NCI-H510A (cell line): ENCODE data around the gene CSF1R.

Experiments used
- DNase-seq: peaks from one replicate; lab custom pipeline; 2025; lab: John Stamatoyannopoulos, UW

CSF1R gene

DNA sequence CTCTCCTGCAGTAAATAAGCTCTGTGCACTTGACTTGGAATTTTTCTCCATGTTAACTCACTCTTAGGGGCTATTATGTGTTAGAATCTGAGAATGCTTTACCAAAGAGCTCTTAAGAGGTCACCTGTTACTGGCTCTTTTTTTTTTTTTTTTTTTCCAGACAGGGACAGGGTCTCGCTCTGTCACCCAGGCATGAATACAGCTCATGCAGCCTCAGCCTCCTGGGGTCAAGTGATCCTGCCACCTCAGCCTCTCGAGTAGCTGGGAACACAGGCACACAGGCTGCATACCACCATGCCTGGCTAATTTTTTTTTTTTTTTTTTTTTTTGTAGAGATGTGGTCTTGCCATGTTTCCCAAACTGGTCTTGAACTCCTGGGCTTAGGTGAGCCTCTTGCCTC is 63.7 kb downstream of the CSF1R start:
- DNase-seq, result no peak

- DNase-seq, result no peak
Measured at GRCh38 chr5:150022158-150022531, 64.2 kb downstream of the CSF1R start.

DNA sequence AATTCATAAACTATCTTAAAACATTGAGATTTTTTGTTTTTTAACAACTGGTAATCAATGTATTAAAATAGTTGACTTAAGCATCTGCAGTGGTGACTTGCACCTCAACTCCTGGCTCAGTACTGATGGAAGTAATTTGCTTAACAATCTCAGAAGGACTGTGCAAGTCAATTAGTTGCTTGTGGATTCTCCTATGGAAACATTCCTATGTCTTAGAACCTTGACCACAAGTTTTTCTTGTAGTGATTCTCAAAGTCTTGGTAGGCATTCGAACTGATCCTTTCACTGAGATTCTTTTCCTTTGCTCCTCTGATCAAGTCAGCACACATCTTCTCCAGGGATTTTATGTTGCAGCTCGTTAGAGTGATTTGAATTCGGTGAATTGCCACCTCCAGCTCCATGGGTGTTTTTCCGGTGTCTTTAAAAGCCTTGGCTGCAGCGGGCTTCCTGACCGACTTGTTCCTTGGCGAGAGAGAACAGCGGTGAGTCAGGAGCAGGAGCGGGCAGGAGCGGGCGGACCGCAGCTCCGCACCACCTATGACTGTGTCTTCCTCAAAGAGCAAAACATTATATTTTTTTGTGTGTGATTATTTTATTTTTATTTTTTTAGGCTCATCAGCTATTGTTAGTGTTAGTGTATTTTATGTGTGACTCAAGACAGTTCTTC is 64.7 kb downstream of the CSF1R start:
- DNase-seq, result no peak

DNA sequence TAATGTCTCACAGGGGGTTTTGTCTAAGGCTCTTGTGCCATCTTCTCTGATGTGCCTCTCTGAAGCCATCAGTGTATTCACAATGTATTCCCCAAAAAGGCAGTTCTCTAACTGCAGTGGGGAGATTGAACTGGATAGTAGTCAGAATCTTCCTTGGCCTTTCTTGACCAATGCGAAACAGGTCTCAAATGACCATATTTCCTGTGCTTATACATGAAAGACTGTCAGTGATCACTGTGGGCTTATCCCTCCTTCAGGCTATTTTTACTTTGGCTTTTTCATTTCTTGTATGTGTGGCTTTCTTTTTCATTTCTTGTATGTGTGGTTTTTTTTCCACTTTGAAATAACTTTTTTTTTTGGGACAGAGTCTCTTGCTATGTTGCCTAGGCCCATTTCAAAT is 66.1 kb downstream of the CSF1R start:
- no peak for DNase-seq

- DNase-seq, result no peak
Measured at GRCh38 chr5:150017226-150018005, 68.9 kb downstream of the CSF1R start.

GRCh38 chr5:150016537-150016936 is 69.8 kb downstream of the CSF1R start:
- DNase-seq, result no peak

GRCh38 chr5:150015415-150015814 is 70.9 kb downstream of the CSF1R start:
- no peak for DNase-seq

DNA sequence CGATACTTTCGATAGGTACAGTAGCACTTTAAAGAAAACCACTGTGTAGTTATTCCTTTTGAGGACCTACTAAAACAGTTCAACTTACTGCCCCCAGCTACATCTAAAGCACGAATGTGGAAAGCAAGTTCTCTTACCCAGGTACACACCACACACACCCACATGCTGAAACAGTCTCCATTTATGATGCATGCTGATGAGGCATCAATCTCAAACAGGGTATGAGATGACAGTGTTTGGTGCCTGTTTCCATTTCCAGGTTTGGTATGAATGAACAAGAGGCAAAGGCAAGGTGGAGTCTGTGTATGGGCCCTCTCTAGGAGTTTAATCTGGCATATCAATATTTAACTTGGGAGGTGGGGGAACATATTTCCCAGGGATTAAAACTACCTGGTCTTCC is 71.9 kb downstream of the CSF1R start:
- DNase-seq, result no peak

GRCh38 chr5:150013931-150014330 is 72.4 kb downstream of the CSF1R start:
- no peak for DNase-seq

- no peak for DNase-seq
Measured at GRCh38 chr5:150009671-150010387, 76.5 kb downstream of the CSF1R start.

- DNase-seq, result no peak
Measured at GRCh38 chr5:150007050-150007449, 79.3 kb downstream of the CSF1R start.

DNA sequence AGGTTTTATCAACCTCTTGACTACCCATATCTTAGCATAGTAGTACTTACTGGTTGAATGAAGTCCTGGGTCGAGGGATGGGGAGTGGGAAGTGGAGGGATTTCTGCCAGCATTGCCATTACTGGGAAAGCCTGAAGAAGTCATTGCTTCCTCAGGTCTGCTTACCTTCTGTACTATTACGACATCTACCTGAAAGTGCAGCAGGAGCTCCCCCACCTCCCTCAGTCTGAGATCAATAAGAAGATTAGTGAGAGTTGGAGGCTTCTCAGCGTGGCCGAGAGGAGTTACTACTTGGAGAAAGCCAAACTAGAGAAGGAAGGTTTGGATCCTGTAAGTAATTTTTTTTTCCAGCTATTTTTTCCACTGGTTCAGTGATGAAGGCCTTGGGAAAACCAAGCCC is 80.0 kb downstream of the CSF1R start:
- DNase-seq, result no peak
